Testis (tissue), 2 donors: Measurements from ENCODE around the gene ATP2B2.

Experiments used
- POLR2A ChIP-seq: fragments of 450-650 bp; IDR thresholded peaks from one replicate; pipeline ENCODE4 v1.6.1; 2017; ENCODE audit warnings: antibody characterized with exemption, mild to moderate bottlenecking, moderate library complexity
- TF ChIP-seq, protein P1 (sequence below), 3 experiments: fragments of 450-650 bp in 2 of 3; fragments of 200-600 bp in 1 of 3; sonication (generic) in 1 of 3; IDR thresholded peaks; one replicate each; pipeline ENCODE4 v1.5.1; 2016 to 2019; ENCODE audit warnings: antibody characterized with exemption in 3 of 3, mild to moderate bottlenecking in 2 of 3, moderate library complexity in 1 of 3

DNA sequence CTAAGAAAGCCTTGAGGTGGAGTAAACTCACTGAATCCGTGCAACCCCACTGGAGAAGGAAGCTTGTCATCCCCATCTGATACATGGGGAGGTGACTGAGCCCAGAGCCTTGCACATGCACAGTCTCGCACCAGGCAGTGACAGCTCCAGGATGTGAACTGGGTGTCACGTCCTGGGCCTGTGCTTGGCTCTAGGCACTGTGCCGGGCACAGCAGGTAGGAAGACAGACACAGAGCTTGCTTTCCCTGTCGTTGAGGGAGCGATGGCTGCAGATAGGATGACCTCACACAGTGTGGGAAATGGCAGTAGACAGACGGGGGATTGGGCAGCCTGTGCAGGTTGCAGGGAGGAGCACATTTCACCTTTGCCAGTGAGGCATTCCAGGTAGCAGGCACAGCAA lies 12.2 kb upstream of the ATP2B2 start:
- TF ChIP-seq, protein P1, sequence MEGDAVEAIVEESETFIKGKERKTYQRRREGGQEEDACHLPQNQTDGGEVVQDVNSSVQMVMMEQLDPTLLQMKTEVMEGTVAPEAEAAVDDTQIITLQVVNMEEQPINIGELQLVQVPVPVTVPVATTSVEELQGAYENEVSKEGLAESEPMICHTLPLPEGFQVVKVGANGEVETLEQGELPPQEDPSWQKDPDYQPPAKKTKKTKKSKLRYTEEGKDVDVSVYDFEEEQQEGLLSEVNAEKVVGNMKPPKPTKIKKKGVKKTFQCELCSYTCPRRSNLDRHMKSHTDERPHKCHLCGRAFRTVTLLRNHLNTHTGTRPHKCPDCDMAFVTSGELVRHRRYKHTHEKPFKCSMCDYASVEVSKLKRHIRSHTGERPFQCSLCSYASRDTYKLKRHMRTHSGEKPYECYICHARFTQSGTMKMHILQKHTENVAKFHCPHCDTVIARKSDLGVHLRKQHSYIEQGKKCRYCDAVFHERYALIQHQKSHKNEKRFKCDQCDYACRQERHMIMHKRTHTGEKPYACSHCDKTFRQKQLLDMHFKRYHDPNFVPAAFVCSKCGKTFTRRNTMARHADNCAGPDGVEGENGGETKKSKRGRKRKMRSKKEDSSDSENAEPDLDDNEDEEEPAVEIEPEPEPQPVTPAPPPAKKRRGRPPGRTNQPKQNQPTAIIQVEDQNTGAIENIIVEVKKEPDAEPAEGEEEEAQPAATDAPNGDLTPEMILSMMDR (IDR thresholded peaks at IDR 0.05): no peak
- no peak for TF ChIP-seq POLR2A
